NCI-H2171 treated with DMSO at 0.1 percent for 48 hours (cell line): ENCODE results near the gene INO80E.

Experiments
- DNase-seq: peaks from one replicate; lab custom pipeline; 2025; lab: John Stamatoyannopoulos, UW

The INO80E gene

GRCh38 chr16:29975811-29976511, 20.1 kb upstream of the INO80E start:
- no peak for DNase-seq

GRCh38 chr16:29977063-29977825, 18.8 kb upstream of the INO80E start:
- DNase-seq = no peak

DNA sequence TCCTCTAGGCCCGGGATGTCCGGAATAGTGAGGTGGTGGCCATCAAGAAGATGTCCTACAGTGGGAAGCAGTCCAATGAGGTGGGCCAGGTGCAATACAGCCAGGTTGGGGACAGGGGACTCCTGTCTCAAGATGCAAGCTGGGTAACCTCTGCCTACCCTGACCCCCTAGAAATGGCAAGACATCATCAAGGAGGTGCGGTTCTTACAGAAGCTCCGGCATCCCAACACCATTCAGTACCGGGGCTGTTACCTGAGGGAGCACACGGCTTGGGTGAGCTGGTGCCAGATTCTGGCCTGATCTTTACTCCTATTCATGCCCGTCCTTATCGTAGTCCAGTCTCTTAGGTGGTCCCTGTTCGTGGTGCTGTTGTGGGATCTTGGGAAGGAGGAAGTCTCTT, 18.0 kb upstream of the INO80E start:
- no peak for DNase-seq

DNA sequence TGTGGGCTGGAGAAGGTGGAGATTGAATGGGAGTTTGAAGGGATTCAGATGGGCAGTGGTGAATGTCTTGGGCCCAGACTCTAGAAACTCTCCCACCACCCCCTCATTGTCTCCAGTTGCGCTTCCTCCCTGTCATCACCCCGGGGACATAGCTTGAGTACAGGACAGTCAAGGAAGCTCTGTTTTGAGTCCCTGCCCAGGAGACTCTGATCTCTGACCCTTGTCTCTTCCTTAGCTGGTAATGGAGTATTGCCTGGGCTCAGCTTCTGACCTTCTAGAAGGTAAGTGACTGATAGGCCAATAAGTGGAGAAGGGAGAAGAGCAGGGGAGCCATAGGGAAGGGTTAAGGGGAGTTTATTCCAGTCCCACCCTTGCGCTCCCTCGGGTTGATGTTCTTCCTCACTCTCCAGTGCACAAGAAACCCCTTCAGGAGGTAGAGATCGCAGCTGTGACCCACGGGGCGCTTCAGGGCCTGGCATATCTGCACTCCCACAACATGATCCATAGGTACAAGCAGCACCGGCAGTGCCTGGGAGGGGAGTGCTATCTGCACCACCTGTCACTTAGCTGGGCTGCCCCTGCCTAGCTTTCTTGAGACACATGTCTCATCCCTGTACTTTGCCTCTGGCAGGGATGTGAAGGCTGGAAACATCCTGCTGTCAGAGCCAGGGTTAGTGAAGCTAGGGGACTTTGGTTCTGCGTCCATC, 17.3 kb upstream of the INO80E start:
- DNase-seq = no peak

DNA sequence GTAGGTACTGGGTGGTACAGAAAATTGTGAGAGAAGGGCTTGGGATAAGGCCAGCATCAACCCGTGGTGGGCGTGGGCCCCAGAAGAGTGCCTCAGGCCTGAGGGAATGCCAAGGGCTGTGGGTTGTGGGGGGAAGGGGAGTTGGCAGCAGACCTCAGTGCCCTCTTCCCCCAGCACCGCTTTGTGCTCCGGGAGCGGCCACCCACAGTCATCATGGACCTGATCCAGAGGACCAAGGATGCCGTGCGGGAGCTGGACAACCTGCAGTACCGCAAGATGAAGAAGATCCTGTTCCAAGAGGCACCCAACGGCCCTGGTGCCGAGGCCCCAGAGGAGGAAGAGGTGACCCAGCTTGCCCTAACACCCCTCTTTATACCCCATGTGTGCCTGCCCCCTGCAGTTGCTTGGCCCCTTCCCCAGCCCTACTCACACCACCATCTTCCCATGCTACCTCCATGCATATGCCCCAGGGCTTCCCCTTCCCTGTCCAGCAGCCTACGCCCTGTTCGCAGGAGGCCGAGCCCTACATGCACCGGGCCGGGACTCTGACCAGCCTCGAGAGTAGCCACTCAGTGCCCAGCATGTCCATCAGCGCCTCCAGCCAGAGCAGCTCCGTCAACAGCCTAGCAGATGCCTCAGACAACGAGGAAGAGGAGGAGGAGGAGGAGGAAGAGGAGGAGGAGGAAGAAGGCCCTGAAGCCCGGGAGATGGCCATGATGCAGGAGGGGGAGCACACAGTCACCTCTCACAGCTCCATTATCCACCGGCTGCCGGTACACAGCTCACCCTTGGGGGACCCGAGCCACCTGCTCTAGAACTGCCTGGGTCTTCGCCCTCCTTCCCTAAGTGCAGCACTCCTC, 13.3 kb upstream of the INO80E start:
- DNase-seq = no peak

DNA sequence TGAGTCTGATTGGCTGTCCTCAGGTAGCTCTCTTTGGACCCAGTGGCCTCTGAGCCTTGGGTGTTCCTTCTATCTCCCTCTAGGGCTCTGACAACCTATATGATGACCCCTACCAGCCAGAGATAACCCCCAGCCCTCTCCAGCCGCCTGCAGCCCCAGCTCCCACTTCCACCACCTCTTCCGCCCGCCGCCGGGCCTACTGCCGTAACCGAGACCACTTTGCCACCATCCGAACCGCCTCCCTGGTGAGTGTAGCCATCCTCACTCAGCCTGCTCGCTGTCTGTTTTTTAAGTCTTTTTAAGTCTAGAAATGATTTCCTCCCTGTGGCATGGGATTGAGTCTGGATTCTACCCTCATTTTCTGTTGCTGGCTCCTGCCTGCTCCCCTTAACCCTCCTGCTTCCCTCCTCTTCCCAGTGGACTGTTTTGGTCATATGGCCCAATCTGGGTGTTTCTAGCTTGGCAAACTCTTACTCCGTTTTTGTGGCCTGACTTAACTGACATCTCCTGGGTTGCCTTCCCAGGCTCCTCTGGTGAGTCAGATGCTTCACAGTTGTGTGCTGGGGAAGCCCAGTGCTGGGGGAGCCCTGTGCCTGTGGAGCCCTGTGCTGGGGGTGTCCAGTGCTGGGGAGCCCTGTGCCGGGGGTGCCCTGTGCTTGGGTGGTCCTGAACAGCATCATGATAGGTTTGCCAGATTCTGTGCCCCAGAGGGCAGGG, 12.5 kb upstream of the INO80E start:
- DNase-seq = no peak

DNA sequence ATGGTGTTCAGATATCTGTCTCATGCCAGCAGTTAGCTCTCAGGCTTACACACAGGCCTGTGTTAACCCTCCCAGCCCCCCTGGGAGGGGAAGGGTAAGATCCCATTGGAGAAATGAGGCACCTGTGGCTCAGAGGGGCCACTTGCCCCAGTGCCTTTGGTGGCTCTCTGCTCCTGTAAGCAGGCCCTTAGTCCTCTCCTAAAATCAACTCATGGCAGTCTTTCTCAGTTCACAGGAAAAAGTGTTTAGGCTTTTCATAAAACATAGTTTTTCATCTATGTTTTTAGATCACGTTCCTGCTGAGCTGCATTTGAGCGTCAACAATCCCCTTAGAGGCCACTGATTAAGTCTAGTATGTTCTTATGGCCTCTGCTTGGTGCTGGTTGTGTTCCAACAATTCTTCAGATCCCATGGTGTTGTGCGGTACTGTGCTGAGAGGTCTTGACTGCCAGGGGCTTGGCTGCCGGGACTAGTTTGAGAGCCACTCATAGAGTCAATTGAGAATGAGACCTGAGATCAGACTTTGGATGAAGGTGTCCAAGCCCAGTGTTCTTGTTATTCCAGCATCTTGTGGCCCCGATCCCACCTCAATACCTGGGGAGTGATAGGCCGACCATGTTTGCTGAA, 11.8 kb upstream of the INO80E start:
- no peak for DNase-seq

GRCh38 chr16:29984764-29985147, 11.3 kb upstream of the INO80E start:
- no peak for DNase-seq

DNA sequence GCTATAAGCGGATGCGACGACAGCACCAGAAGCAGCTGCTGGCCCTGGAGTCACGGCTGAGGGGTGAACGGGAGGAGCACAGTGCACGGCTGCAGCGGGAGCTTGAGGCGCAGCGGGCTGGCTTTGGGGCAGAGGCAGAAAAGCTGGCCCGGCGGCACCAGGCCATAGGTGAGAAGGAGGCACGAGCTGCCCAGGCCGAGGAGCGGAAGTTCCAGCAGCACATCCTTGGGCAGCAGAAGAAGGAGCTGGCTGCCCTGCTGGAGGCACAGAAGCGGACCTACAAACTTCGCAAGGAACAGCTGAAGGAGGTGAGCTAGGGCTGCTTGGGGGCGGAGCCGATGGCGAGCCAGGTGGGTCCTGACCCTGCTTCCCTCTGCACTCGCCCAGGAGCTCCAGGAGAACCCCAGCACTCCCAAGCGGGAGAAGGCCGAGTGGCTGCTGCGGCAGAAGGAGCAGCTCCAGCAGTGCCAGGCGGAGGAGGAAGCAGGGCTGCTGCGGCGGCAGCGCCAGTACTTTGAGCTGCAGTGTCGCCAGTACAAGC, 10.7 kb upstream of the INO80E start:
- DNase-seq = no peak

- DNase-seq = no peak
Measured at GRCh38 chr16:29986231-29986630, 9.8 kb upstream of the INO80E start.

DNA sequence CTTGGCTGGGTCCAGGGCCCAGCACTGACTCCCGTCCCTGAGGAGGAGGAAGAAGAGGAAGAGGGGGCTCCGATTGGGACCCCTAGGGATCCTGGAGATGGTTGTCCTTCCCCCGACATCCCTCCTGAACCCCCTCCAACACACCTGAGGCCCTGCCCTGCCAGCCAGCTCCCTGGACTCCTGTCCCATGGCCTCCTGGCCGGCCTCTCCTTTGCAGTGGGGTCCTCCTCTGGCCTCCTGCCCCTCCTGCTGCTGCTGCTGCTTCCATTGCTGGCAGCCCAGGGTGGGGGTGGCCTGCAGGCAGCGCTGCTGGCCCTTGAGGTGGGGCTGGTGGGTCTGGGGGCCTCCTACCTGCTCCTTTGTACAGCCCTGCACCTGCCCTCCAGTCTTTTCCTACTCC, 9.1 kb upstream of the INO80E start:
- DNase-seq = no peak

- no peak for DNase-seq
Measured at GRCh38 chr16:29987371-29988085, 8.5 kb upstream of the INO80E start.

DNA sequence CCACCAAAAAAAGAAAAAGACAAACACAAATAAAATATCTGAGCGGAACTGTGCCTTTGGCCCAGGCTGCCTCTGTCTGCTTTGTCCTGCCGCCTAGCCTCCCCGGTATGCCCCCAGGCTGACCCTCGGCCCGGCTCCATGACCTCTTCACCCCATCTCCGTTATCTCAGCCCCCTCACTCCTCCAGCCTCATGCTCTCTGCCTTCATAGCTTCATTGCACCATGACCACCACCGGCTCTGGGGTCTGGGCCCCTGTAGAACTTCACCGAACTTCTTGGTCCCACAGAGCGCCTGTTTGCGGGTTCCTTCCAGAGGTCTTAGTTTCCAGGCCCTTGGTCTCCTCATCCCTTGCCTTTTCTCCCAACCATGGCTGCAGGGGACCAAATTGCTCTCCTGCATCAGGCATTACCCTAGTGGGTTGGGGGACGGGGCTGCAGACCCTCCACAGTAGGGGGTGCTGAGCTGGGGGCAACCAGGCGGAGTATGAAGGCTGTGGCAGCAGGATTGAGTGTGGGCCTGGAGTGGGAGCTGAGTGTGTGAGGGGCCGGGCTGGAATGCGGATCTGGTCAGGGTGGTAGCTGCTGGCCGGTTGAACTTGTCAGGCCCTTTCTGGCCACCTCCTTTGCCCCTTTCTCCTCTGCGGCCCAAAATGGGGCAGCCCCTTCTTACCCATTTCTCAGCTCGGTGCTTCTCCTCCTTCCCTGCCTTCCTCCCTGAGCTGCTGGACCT, 7.5 kb upstream of the INO80E start:
- DNase-seq = no peak

- DNase-seq = no peak
Measured at GRCh38 chr16:29989111-29989858, 6.8 kb upstream of the INO80E start.

DNA sequence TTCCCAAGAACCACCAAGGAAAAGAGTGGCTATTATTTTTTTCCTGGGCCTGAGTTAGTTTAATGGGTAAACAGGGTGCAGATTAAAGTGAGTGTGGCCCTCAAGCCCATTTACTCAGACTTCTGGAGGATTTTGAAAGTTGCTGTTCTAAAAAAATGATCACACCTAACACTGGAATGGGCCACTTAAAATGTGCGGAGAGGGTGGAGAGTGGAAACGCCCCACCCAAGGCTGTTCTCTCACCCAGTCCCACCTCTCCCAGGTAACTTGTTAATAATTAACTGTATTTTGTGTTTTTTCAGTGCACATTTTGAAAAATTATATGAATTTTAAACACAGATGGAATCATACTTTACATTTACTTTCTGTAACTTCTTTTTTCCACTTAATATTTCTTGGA, 6.0 kb upstream of the INO80E start:
- DNase-seq = no peak

GRCh38 chr16:29990883-29991570, 5.0 kb upstream of the INO80E start:
- DNase-seq = no peak

GRCh38 chr16:29991571-29991904, 4.5 kb upstream of the INO80E start:
- DNase-seq = no peak

- no peak for DNase-seq
Measured at GRCh38 chr16:29992344-29992967, 3.6 kb upstream of the INO80E start.
